HepG2 (cell line): Measurements from ENCODE around the gene NLRC5.

Source experiments
- ADNP ChIP-seq: sonication (generic); formaldehyde crosslinking; IDR thresholded peaks from 2 replicates; pipeline ENCODE4 v1.4.0; 2020; ENCODE audit warnings: missing genetic modification reagents
- CTCF ChIP-seq: sonication (generic); formaldehyde crosslinking; IDR thresholded peaks from 2 replicates; pipeline ENCODE4 v1.5.0; 2020; ENCODE audit warnings: mild to moderate bottlenecking, missing genetic modification reagents, moderate library complexity
- ERF ChIP-seq: IDR thresholded peaks from 2 replicates; pipeline ENCODE4 v1.6.1; 2018; ENCODE audit warnings: missing biosample characterization, missing genetic modification reagents
- GTF2F1 ChIP-seq: fragments of 150-350 bp; IDR thresholded peaks from 2 replicates; pipeline ENCODE4 v1.6.1; 2014; ENCODE audit warnings: low read length
- KLF12 ChIP-seq: sonication (generic); formaldehyde crosslinking; IDR thresholded peaks from 2 replicates; pipeline ENCODE4 v1.4.0; 2020; ENCODE audit warnings: missing genetic modification reagents, borderline replicate concordance
- MAX ChIP-seq: IDR thresholded peaks from 2 replicates; pipeline ENCODE4 v1.6.1; 2012; ENCODE audit warnings: inconsistent platforms
- MYC ChIP-seq: sonication (generic); formaldehyde crosslinking; IDR thresholded peaks from 2 replicates; pipeline ENCODE4 v1.9.0; 2021; ENCODE audit warnings: missing genetic modification reagents, borderline replicate concordance
- POLR2AphosphoS5 ChIP-seq: IDR thresholded peaks from 2 replicates; pipeline ENCODE4 v1.6.1; 2012; ENCODE audit warnings: low read depth, low read length
- RFXAP ChIP-seq: sonication (generic); formaldehyde crosslinking; IDR thresholded peaks from 2 replicates; pipeline ENCODE4 v1.4.0; 2020; ENCODE audit warnings: missing genetic modification reagents, borderline replicate concordance
- SP2 ChIP-seq: sonication (generic); formaldehyde crosslinking; IDR thresholded peaks from 2 replicates; pipeline ENCODE4 v1.5.1; 2020; ENCODE audit warnings: mild to moderate bottlenecking, missing genetic modification reagents
- STAT6 ChIP-seq: sonication (generic); formaldehyde crosslinking; IDR thresholded peaks from 2 replicates; pipeline ENCODE4 v1.4.0; 2020; ENCODE audit warnings: missing genetic modification reagents, mild to moderate bottlenecking, borderline replicate concordance
- U2AF1 ChIP-seq: fragments of 200-400 bp; formaldehyde crosslinking; optimal IDR thresholded peaks from 2 replicates; pipeline ENCODE3; 2017; ENCODE audit warnings: mild to moderate bottlenecking, low read depth, low read length
- USF2 ChIP-seq, 2 experiments: sonication (generic) in 1 of 2; formaldehyde crosslinking in 1 of 2; IDR thresholded peaks; 2 replicates each; pipeline versions ENCODE4 v1.5.1 to v1.6.1; 2011 to 2020; ENCODE audit warnings: borderline replicate concordance in 1 of 2, low read depth in 1 of 2, low read length in 1 of 2, mild to moderate bottlenecking in 1 of 2, missing genetic modification reagents in 1 of 2, moderate library complexity in 1 of 2
- ZNF761 ChIP-seq: sonication (generic); formaldehyde crosslinking; conservative IDR thresholded peaks from 2 replicates; pipeline ENCODE4 v1.4.0; 2020; ENCODE audit warnings: mild to moderate bottlenecking, missing genetic modification reagents

- TF ChIP-seq RFXAP (CRISPR knock-in tag), result no peak
- no peak for TF ChIP-seq ADNP (CRISPR knock-in tag)
- TF ChIP-seq KLF12 (CRISPR knock-in tag), result no peak
- TF ChIP-seq MYC (CRISPR knock-in tag), result no peak
- no peak for TF ChIP-seq ERF (CRISPR knock-in tag)
- no peak for TF ChIP-seq ZNF761 (CRISPR knock-in tag)
- no peak for TF ChIP-seq GTF2F1
- no peak for TF ChIP-seq USF2 (IDR thresholded peaks at IDR 0.05; ENCODE audit: low read depth, low read length)
- TF ChIP-seq USF2 (CRISPR knock-in tag; IDR thresholded peaks at IDR 0.05; ENCODE audit: borderline replicate concordance), result no peak
- TF ChIP-seq POLR2AphosphoS5, result no peak
- no peak for TF ChIP-seq SP2 (CRISPR knock-in tag)
- TF ChIP-seq U2AF1, result no peak
- no peak for TF ChIP-seq CTCF (CRISPR knock-in tag)
- no peak for TF ChIP-seq MAX
- no peak for TF ChIP-seq STAT6 (CRISPR knock-in tag)
Measured at GRCh38 chr16:57021757-57022156, 32.4 kb downstream of the NLRC5 start.
